Measurements from ENCODE around the gene TYR.
"Not testable (repeated sequence)": the region's sequence is repeated elsewhere in the genome, so short reads cannot be mapped to it uniquely, and the experiment has no call there.

TYR gene

GRCh38 chr11:89177691-89178231 lies at the start of gene TYR:
TYR (plus strand) TSS chr11:89177875; CDS start chr11:89177954, 79 bp downstream.
- in situ Hi-C loops (cut with MboI; ENCODE audit: low pct_unique_long_range_greater_than_20kb, low sequenced_read_pairs): no loop called here
- DNase-seq: no peak

DNA sequence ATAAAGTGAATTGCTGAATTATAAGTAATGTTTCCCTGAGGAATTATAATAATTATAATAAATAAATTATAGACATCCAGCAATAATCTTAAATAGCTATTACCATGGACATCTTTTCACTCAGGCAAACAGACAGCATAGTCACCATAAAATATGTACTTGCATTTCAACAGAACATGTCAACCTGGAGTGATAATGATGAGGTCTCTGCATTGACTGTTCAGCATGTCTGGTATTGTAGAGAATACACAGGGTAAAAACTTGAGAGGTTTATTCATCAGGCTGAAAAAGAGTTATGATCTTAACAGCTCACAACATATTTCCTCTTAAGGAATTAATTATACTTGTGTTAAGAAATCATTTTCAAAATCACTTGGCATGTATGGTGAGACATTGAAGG lies 41.1 kb upstream of the TYR start:
- in situ Hi-C loops (cut with MboI; ENCODE audit: low pct_unique_long_range_greater_than_20kb, low sequenced_read_pairs): no loop called here
- no peak for DNase-seq

- DNase-seq: no peak
- in situ Hi-C loops (cut with MboI; ENCODE audit: low pct_unique_long_range_greater_than_20kb, low sequenced_read_pairs): no loop called here
Observed at GRCh38 chr11:89147229-89147628, 30.4 kb upstream of the TYR start.

GRCh38 chr11:89159974-89160373 lies 17.7 kb upstream of the TYR start:
- in situ Hi-C loops (cut with MboI; ENCODE audit: low pct_unique_long_range_greater_than_20kb, low sequenced_read_pairs): no loop called here
- no peak for DNase-seq

GRCh38 chr11:89161949-89162348 lies 15.7 kb upstream of the TYR start:
- in situ Hi-C loops (cut with MboI; ENCODE audit: low pct_unique_long_range_greater_than_20kb, low sequenced_read_pairs): no loop called here
- no peak for DNase-seq

DNA sequence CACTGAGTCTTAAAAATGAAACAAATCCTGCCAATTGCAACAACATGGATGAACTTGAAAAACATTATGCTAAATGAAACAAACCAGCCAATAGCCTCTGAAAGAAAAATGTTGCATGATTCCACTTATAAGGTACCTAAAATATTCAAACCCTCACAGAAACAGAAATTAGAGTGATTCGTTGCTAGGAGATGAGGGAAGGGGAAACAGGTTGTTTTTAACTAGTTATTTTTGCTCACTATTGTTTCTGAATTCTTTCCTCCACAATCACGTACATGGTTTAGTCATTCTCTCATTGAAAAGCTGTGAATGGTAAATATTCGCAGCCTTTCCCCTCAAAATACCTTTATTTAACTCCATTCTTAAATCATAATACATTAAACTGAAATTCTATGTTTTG lies 14.0 kb upstream of the TYR start:
- no peak for DNase-seq
- in situ Hi-C loops (cut with MboI; ENCODE audit: low pct_unique_long_range_greater_than_20kb, low sequenced_read_pairs): no loop called here

GRCh38 chr11:89168396-89168795 lies 9.3 kb upstream of the TYR start:
- in situ Hi-C loops (cut with MboI; ENCODE audit: low pct_unique_long_range_greater_than_20kb, low sequenced_read_pairs): no loop called here
- DNase-seq: no peak

GRCh38 chr11:89175796-89176195 lies 1.9 kb upstream of the TYR start:
- in situ Hi-C loops (cut with MboI; ENCODE audit: low pct_unique_long_range_greater_than_20kb, low sequenced_read_pairs): no loop called here
- no peak for DNase-seq

DNA sequence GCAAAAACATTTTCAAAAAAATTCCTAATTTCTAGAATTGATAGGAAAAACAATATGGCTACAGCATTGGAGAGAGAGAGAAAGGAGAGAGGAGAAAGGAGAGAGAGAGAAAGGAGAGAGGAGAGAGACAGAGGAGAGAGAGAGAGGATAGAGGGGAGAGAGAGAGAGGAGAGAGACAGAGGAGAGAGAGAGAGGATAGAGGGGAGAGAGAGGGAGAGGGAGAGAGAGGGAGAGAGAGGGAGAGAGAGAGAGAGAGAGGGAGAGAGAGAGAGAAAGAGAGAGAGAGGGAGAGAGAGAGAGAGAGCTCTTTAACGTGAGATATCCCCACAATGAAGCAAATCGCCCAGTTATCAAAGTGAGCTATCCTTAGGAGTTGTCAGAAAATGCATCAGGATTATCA lies 737 bp upstream of the TYR start:
- DNase-seq: no peak
- in situ Hi-C loops (cut with MboI; ENCODE audit: low pct_unique_long_range_greater_than_20kb, low sequenced_read_pairs): no loop called here

DNA sequence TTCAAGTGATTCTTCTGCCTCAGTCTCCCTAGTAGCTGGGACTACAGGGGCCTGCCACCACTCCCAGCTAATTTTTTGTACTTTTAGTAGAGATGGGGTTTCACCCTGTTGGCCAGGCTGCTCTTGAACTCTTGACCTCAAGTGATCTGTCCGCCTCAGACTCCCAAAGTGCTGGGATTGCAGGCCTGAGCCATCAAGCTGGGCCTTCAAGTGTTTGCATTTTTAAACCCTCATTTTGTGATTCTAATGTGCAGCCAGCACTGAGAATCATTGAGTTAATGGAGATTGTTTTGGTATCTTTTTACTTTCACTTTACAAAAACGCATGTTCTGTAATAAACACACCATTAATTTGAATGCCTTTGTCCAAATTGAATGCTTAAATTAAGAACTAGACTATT lies 3.4 kb downstream of the TYR start:
- DNase-seq: no peak
- in situ Hi-C loops (cut with MboI; ENCODE audit: low pct_unique_long_range_greater_than_20kb, low sequenced_read_pairs): no loop called here

DNA sequence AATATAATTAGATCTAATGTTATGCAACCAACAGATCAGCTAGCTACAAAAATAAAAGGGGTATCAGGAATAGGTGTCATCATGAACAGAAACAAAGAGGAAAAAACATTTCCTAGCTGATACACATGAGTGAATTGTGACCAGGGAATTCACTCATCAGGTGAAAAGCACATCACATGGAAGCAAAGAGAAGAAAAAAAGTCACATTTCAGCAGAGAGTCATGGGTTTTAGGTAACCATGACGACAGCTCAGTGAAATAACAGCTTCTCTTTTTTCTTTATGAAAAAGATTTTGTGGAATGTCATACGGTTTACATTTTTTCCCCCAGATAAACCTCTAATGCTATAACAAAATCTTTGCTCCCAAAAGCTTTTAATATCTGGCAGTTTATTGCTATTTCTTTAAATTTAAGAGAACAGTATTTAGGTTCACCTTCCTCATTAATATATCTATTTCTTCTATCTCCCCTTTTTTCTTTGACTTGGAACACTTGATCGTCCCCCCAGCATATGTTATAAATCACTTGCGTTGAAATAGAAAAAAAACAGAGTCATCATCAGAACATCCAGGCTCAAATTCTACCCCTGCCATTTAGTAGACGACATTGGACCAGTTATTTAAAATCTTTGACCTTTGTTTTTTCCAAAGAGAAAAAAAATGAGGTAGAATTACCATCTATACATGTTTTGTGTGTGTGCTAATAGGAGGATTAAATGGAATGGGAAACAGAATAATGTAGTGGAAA lies 5.3 kb downstream of the TYR start:
- DNase-seq: no peak
- in situ Hi-C loops (cut with MboI; ENCODE audit: low pct_unique_long_range_greater_than_20kb, low sequenced_read_pairs): no loop called here

DNA sequence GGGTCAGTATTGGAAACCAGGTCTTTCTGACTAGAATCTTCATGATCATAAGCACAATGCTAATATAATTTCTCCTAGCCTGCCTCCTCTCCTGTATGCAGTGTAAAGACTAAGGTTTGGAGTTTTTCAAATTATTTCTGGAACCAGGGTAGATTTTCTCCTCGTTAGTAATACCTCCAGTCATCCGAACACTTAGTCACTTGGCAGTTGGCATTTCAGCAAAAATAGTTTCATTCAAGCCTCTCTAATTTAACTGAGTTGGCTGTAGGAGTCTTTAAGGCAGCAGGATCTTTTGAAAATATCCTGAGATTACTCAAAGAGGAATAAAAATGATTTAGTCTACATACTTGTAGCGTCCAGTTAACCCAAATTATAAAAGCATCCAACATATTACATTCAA lies 6.3 kb downstream of the TYR start:
- DNase-seq: no peak
- in situ Hi-C loops (cut with MboI; ENCODE audit: low pct_unique_long_range_greater_than_20kb, low sequenced_read_pairs): no loop called here

DNA sequence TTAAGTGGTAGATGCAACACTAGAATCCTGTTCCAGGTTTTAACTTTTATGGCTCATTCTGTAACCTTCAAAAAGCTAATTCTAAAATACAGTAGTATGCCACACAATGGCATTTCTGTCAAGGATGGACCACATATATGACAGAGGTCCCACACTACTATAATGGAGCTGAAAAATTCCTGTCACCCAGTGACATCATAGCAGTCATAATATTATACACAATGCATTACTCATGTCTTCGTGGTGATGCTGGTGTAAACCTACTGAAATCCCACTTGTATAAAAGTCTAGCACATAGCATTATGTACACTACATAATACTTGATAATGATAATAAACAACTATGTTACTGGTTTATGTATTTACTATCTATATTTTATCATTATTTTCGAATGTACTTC lies 12.1 kb downstream of the TYR start:
- DNase-seq: no peak
- in situ Hi-C loops (cut with MboI; ENCODE audit: low pct_unique_long_range_greater_than_20kb, low sequenced_read_pairs): no loop called here

DNA sequence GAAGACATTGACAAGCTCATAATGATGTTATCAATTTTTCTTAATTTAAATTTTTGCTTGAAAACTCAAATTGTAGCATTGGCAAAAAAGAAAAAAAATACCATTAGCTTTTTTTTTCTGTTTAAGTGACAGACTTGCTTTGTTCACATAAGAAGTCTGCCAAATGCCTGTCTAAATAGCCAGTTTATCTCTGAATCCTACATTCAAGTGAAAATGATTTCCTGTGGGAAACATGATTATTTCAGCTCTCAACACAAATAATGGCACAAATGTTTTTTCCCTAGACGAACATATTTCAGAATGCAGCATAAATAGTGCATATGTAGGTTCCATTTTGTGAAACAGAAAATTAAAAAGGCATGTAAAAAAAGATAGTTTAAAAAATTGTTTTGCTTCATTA lies 23.5 kb downstream of the TYR start:
- in situ Hi-C loops (cut with MboI; ENCODE audit: low pct_unique_long_range_greater_than_20kb, low sequenced_read_pairs): no loop called here
- no peak for DNase-seq

DNA sequence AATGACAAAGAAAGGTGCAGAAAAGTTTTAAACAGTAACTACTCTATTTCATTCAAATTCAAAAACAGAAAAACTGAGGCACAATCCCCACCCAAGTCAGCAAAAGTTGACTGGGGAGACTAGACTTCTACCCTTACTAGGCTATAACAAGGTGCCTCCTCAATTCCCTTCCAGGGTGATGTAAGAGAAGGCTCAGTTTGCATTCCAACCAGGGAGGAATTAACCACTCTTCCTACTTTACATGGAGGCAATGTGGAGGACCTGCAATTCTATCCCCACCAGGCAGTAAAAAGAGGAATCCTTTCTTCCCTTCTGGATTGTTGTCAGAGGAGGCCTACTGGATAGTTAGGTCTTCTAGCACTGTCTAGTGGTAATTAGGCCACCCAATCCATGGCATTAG lies 26.1 kb downstream of the TYR start:
- in situ Hi-C loops (cut with MboI; ENCODE audit: low pct_unique_long_range_greater_than_20kb, low sequenced_read_pairs): no loop called here
- no peak for DNase-seq

GRCh38 chr11:89205378-89205777 lies 27.7 kb downstream of the TYR start:
- DNase-seq: no peak
- in situ Hi-C loops (cut with MboI; ENCODE audit: low pct_unique_long_range_greater_than_20kb, low sequenced_read_pairs): no loop called here

DNA sequence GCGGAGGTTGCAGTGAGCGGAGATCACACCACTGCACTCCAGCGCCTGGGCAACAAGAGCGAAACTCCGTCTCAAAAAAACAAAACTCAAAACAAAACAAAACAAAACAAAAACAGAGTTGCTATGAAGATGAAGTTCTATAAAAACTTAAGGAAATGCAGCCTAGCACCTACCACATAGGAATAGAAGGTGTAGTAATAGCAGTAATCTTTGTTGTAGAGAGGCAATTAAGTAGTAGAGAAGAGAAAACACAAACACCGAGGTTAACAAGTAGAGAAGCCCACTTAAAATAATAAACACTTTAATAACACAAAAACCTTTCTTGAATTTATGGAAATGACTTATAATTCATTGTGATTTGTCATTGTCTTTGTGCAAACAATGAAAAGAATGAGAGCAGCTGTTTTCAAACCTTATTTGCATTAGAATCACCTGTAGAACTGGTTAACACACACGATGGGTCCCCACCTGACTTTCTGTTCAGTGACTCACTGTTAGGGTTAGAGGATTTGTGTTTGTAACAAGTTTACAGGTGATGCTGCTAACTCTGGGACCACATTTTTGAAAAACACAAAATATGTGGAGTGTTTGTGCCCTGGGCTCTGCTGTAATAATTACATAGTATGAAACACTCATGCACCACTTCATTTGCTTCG lies 43.1 kb downstream of the TYR start:
- in situ Hi-C loops (cut with MboI; ENCODE audit: low pct_unique_long_range_greater_than_20kb, low sequenced_read_pairs): no loop called here

DNA sequence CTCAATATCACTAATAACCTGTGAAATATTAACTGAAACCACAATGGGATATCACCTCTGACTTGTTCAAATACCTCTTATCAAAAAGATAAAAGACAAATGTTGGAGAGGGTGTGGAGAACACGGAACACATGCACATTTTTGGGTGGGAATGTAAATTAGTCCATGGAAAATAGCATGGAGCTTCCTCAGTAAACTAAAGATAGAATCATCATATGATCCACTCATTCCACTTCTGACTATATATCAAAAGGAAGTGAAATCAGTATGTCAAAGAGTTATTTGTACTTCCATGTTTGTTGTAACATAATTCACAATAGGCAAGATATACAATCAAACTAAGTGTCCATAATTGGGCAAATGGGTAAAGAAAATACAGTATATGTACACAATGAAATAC lies 57.4 kb downstream of the TYR start:
- no peak for DNase-seq
- in situ Hi-C loops (cut with MboI; ENCODE audit: low pct_unique_long_range_greater_than_20kb, low sequenced_read_pairs): no loop called here

More for the DNA sequence above, 43.1 kb downstream of the TYR start:
- DNase-seq: no peak

DNA sequence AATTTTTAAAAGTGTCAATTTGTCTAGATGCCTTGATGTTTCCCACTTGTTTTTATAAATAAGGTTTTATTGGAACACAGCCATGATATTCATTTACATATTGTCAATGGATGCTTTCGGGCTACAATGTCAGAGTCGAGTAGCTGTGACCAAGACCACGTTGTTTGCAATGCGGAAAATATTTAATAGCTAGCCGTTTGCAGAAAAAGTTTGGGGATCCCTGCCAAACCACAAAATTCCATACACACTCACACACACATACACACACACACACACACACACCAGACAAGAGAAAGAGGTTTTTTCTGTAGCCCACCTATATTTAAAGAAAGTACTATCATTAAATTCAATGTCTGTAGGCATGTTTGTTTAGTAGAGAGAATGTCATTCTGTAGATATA lies 58.3 kb downstream of the TYR start:
- in situ Hi-C loops (cut with MboI; ENCODE audit: low pct_unique_long_range_greater_than_20kb, low sequenced_read_pairs): no loop called here
- DNase-seq: no peak

- DNase-seq; in situ Hi-C loops (cut with MboI; ENCODE audit: low pct_unique_long_range_greater_than_20kb, low sequenced_read_pairs): not testable (repeated sequence)
Observed at GRCh38 chr11:89247007-89247406, 69.3 kb downstream of the TYR start.

DNA sequence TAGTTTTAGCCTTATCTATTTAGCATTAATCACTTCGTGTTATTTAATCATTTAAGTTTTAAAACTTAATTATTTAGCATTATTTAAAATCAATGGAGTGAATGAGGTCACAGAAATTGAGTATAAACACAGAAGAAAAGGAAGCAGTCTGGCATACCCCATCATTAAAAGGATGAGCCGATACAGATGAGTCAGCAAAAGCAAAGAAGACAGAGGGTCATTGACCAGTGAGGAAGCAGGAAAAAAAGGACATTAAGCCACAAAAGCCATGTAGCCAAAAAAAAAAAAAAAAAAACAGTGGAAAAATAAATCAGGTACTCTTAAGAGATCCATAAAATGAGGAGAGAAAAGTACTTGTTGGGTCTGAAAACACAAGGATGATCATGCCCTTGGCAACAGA lies 71.5 kb downstream of the TYR start:
- no peak for DNase-seq
- in situ Hi-C loops (cut with MboI; ENCODE audit: low pct_unique_long_range_greater_than_20kb, low sequenced_read_pairs): no loop called here
